ENCODE results near the gene PRKD2. TPM values are rescaled to one million over a fixed set of nuclear protein-coding genes. Genes with fewer than 3 reads are reported as not detected.

The PRKD2 gene
- total and polyA plus RNA-seq, 2 experiments from 2014 or later = 15.6 to 37.9 TPM

DNA sequence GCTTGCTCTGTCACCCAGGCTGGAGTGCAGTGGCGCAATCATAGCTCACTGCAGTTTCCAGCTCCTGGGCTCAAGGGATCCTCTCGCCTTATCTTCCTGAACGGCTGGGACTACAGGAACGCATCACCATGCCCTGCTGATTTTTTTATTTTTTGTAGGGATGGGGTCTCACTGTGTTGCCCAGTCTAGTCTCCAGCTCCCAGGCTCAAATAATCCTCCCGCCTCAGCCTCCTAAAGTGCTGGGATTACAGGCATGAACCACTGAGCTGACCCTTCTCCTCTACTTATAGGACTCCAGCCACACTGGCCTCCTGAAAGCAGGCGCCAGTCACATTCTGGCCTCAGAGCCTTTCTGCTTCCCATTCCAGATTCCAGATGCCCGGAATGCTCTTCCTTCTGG is 66.5 kb downstream of the PRKD2 start:
- no peaks in the 10 kb centered on the region for H3K4me1 ChIP-seq (ENCODE audit: insufficient read depth)
- 84% methylated on average over 7 of the region's 7 CpGs for WGBS (ENCODE audit: low lambda C conversion rate, missing lambda C conversion rate)
- H3K27me3 ChIP-seq = peaks cover 24% of the 10 kb centered on the region
- TF ChIP-seq EZH2phosphoT487 (IDR thresholded peaks at IDR 0.05; ENCODE audit: low read depth, severe bottlenecking, unreplicated experiment) (no peak), EZH2 (IDR thresholded peaks at IDR 0.05; ENCODE audit: borderline replicate concordance) (no peak)
- TF ChIP-seq, protein P1, sequence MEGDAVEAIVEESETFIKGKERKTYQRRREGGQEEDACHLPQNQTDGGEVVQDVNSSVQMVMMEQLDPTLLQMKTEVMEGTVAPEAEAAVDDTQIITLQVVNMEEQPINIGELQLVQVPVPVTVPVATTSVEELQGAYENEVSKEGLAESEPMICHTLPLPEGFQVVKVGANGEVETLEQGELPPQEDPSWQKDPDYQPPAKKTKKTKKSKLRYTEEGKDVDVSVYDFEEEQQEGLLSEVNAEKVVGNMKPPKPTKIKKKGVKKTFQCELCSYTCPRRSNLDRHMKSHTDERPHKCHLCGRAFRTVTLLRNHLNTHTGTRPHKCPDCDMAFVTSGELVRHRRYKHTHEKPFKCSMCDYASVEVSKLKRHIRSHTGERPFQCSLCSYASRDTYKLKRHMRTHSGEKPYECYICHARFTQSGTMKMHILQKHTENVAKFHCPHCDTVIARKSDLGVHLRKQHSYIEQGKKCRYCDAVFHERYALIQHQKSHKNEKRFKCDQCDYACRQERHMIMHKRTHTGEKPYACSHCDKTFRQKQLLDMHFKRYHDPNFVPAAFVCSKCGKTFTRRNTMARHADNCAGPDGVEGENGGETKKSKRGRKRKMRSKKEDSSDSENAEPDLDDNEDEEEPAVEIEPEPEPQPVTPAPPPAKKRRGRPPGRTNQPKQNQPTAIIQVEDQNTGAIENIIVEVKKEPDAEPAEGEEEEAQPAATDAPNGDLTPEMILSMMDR (IDR thresholded peaks at IDR 0.05; ENCODE audit: poor library complexity) = no peak
- H3K4me2 ChIP-seq = no peak overlapping the region
- H3K9me2 ChIP-seq (replicated peaks; ENCODE audit: insufficient read depth) = no peaks in the 10 kb centered on the region
- no peaks in the 10 kb centered on the region for H4K20me1 ChIP-seq (ENCODE audit: insufficient read depth, poor library complexity, severe bottlenecking)
- H3K9me3 ChIP-seq (ENCODE audit: low read depth) = no peaks in the 10 kb centered on the region
- H3K4me3 ChIP-seq = no peak overlapping the region
- no peak overlapping the region for H3K27ac ChIP-seq
- H2AFZ ChIP-seq = no peak overlapping the region
- H3K36me3 ChIP-seq (replicated peaks; ENCODE audit: insufficient read depth, low read depth) = no peaks in the 10 kb centered on the region
- no peak for DNase-seq (ENCODE audit: low spot score)
- H3K79me2 ChIP-seq = peaks cover 8% of the 10 kb centered on the region

DNA sequence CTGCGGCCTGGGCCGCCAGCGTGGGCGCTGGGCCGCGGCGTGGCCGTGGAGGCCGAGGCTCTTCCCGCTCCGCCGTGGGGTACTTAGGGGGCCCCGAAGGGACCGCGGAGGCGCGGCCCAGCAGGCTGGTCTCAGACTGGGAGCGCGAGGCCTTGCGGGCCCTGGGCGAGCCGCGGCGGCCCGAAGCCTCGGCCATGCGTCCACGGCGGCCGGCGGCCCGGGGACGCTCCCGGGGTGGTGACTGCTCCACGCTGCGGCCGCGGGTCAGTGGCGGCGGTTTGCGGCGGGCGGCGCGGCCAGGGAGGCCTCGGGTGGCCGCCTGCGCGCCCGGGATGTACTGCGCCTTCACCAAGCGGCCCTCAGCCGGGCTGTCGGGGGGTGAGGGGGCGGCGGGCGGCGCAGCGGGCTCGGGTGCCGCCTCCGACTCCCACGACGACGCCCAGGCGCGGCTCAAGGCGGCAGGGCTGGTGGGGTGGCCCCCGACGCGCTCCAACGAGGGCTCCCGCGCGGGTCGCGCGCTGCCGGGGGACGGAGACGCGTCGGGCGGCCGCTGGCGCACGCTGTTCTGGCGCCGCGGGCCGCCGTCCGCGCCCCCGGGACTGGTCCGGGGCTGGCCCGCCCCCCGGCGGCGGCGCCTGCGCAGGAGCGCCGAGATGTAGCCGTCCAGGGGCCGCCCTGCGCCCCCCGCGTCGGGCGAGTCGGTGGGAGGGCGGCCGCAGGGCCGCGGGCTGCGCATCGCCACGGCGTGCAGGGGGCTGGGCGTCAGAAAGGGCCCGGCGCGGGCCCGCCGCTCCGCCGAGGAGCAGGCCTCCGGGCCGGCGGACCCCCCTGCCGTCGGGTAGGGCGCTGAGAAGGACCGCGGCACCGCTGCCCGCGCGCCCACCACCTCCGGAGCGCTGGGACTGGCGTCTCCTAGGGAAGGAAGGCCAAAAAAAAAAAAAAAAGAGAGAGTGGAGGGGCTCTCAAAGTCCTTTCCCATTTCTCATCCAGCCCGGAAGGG is 67.7 kb downstream of the PRKD2 start:
- TF ChIP-seq, protein P1 (IDR thresholded peaks at IDR 0.05; ENCODE audit: poor library complexity) = no peak
- TF ChIP-seq EZH2 (IDR thresholded peaks at IDR 0.05; ENCODE audit: borderline replicate concordance) (peak; percentile 47), EZH2phosphoT487 (IDR thresholded peaks at IDR 0.05; ENCODE audit: low read depth, severe bottlenecking, unreplicated experiment) (no peak)
- H3K36me3 ChIP-seq (replicated peaks; ENCODE audit: insufficient read depth, low read depth) = no peaks in the 10 kb centered on the region
- H3K9me2 ChIP-seq (replicated peaks; ENCODE audit: insufficient read depth) = no peaks in the 10 kb centered on the region
- H3K9me3 ChIP-seq (ENCODE audit: low read depth) = no peaks in the 10 kb centered on the region
- H3K79me2 ChIP-seq = peaks cover 5% of the 10 kb centered on the region
- DNase-seq (ENCODE audit: low spot score) = no peak
- no peaks in the 10 kb centered on the region for H3K4me1 ChIP-seq (ENCODE audit: insufficient read depth)
- peaks cover 24% of the 10 kb centered on the region for H3K27me3 ChIP-seq
- H4K20me1 ChIP-seq (ENCODE audit: insufficient read depth, poor library complexity, severe bottlenecking) = no peaks in the 10 kb centered on the region
- H2AFZ ChIP-seq = no peak overlapping the region
- 50% methylated on average over 42 of the region's 144 CpGs for WGBS (ENCODE audit: low lambda C conversion rate, missing lambda C conversion rate)
- no peak overlapping the region for H3K4me2 ChIP-seq
- H3K4me3 ChIP-seq = no peak overlapping the region
- no peak overlapping the region for H3K27ac ChIP-seq

DNA sequence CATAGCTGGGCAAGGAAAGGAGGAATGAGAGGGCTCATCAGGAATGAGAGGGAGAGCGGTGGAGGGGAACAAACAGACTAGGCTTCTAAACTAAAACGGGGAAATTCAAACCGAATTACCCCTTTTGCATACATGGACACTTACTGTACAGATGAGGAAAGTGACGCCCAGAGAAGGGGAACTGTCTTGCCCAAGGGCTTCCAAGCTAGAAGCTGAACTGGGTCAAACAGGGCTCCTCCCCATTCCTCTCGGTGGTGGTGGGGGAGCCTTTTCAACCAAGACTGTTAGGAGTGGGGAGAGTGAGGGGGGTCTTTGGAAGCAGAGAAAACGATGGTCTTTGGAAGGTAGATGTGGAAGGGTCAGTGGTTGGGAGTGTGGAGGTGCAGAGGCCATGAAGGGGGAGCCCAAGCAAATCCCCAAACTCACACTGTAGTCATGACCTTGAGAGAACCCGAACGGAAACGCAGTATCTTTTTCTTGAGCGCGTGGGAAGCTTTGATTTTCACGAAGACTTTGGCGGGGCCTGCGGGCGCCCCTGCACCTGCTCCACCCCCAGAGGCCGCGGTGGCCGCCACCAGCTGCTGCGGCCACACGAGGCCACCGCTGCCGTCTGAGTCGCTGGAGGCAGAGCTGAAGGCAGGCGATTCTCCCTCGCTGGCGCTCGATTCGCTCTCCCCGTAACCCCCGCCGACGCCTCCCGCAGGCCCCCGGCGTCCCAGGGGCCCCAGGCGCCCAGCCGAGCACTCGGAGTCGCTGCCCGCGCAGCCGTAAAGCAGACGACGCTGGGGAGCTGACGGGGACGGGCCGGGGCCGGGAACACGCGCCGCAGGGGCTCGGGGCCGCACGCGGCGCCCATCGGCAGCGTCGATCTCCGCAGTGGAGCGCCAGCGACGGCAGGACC is 68.6 kb downstream of the PRKD2 start:
- no peaks in the 10 kb centered on the region for H3K9me3 ChIP-seq (ENCODE audit: low read depth)
- no peaks in the 10 kb centered on the region for H3K9me2 ChIP-seq (replicated peaks; ENCODE audit: insufficient read depth)
- peaks cover 24% of the 10 kb centered on the region for H3K27me3 ChIP-seq
- no peak overlapping the region for H3K27ac ChIP-seq
- TF ChIP-seq, protein P1 (IDR thresholded peaks at IDR 0.05; ENCODE audit: poor library complexity) = no peak
- peak; percentile 65 for TF ChIP-seq EZH2 (IDR thresholded peaks at IDR 0.05; ENCODE audit: borderline replicate concordance)
- H3K4me2 ChIP-seq = no peak overlapping the region
- no peak overlapping the region for H2AFZ ChIP-seq
- H4K20me1 ChIP-seq (ENCODE audit: insufficient read depth, poor library complexity, severe bottlenecking) = no peaks in the 10 kb centered on the region
- no peaks in the 10 kb centered on the region for H3K4me1 ChIP-seq (ENCODE audit: insufficient read depth)
- 57% methylated on average over 29 of the region's 63 CpGs for WGBS (ENCODE audit: low lambda C conversion rate, missing lambda C conversion rate)
- H3K79me2 ChIP-seq = no peaks in the 10 kb centered on the region
- DNase-seq (ENCODE audit: low spot score) = no peak
- H3K4me3 ChIP-seq = no peak overlapping the region
- no peaks in the 10 kb centered on the region for H3K36me3 ChIP-seq (replicated peaks; ENCODE audit: insufficient read depth, low read depth)
